DND-41 (cell line): ENCODE results near the gene RIN3.

Experiments
- ATAC-seq: fragments of 200-7000 bp; cut with Tn5 transposase; 3 replicates; pipeline ENCODE4 v1.9.1; 2021; ENCODE audit warnings: low read depth; ENCODE audit not compliant: insufficient read depth
- DNase-seq: peaks from one replicate; pipeline ENCODE4 v3.0.0-alpha.2; 2020
- H2AFZ ChIP-seq: 2 replicates; pipeline ENCODE4 v1.6.0; 2012; ENCODE audit warnings: low read depth, low read length
- H3K27ac ChIP-seq: 2 replicates; pipeline ENCODE4 v1.5.1; 2012; ENCODE audit warnings: low read length, inconsistent platforms
- H3K27me3 ChIP-seq: fragments of 200-600 bp; sonication (generic); 2 replicates; pipeline ENCODE4 v1.6.0; 2012; ENCODE audit warnings: low read length, mild to moderate bottlenecking, inconsistent platforms; ENCODE audit not compliant: insufficient read depth, poor library complexity
- H3K36me3 ChIP-seq: 2 replicates; pipeline ENCODE4 v1.5.1; 2012; ENCODE audit warnings: low read length, inconsistent platforms; ENCODE audit not compliant: insufficient read depth
- H3K4me1 ChIP-seq: 2 replicates; pipeline ENCODE4 v1.5.1; 2012; ENCODE audit warnings: mild to moderate bottlenecking, low read length; ENCODE audit not compliant: insufficient read depth
- H3K4me2 ChIP-seq: 2 replicates; pipeline ENCODE4 v1.6.0; 2012; ENCODE audit warnings: mild to moderate bottlenecking, moderate library complexity, low read length, inconsistent platforms; ENCODE audit not compliant: insufficient read depth
- H3K4me3 ChIP-seq, 2 experiments: fragments of 200-600 bp in 1 of 2; shearing (Covaris generic) in 1 of 2; 2 replicates each; pipeline ENCODE4 v1.5.1; 2012 to 2016; ENCODE audit warnings: inconsistent platforms in 2 of 2, low read length in 2 of 2, mild to moderate bottlenecking in 2 of 2, low read depth in 1 of 2, moderate library complexity in 1 of 2
- H3K79me2 ChIP-seq: 2 replicates; pipeline ENCODE4 v1.6.0; 2012; ENCODE audit warnings: low read length, inconsistent platforms; ENCODE audit not compliant: insufficient read depth
- H3K9ac ChIP-seq: 2 replicates; pipeline ENCODE4 v1.6.0; 2012; ENCODE audit warnings: low read depth, mild to moderate bottlenecking, inconsistent platforms, low read length, moderate library complexity
- H3K9me3 ChIP-seq: 2 replicates; pipeline ENCODE4 v1.5.1; 2012; ENCODE audit warnings: low read length, moderate library complexity, mild to moderate bottlenecking, inconsistent platforms; ENCODE audit not compliant: insufficient read depth, severe bottlenecking
- H4K20me1 ChIP-seq: 2 replicates; pipeline ENCODE4 v1.6.0; 2012; ENCODE audit warnings: low read length; ENCODE audit not compliant: insufficient read depth
- EZH2 ChIP-seq: IDR thresholded peaks from 3 replicates; pipeline ENCODE4 v1.6.1; 2012; ENCODE audit warnings: borderline replicate concordance, low read depth, mild to moderate bottlenecking, moderate library complexity, low read length, inconsistent platforms; ENCODE audit not compliant: severe bottlenecking
- TF ChIP-seq, protein P1 (sequence below): IDR thresholded peaks from 2 replicates; pipeline ENCODE4 v1.5.1; 2012; ENCODE audit warnings: borderline replicate concordance, low read length, moderate library complexity, mild to moderate bottlenecking; ENCODE audit not compliant: poor library complexity, severe bottlenecking; ENCODE audit errors: extremely low read depth

The RIN3 gene

DNA sequence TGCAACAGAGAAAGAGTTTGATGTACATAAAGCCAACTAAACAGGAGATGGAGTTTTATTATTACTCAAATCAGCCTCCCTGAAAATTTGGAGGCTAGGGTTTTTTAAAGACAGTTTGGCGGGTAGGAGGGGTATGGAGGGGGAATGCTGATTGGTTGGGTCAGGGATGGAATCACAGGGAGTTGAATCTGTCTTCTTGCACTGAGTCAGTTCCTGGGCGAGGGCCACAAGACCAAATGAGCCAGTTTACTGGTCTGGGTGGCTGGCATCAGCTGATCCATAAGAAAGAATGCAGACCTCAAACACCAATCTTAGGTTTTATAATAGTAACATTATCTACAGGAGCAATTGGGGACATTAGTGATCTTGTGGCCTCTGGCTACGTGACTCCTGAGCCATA is 64.9 kb downstream of the RIN3 start:
- no peak overlapping the region for H3K27ac ChIP-seq
- H3K9ac ChIP-seq, result no peak overlapping the region
- no peak for DNase-seq
- H2AFZ ChIP-seq, result no peak overlapping the region
- ATAC-seq, result no peak
- H3K4me1 ChIP-seq, result no peaks in the 10 kb centered on the region
- TF ChIP-seq, protein P1, sequence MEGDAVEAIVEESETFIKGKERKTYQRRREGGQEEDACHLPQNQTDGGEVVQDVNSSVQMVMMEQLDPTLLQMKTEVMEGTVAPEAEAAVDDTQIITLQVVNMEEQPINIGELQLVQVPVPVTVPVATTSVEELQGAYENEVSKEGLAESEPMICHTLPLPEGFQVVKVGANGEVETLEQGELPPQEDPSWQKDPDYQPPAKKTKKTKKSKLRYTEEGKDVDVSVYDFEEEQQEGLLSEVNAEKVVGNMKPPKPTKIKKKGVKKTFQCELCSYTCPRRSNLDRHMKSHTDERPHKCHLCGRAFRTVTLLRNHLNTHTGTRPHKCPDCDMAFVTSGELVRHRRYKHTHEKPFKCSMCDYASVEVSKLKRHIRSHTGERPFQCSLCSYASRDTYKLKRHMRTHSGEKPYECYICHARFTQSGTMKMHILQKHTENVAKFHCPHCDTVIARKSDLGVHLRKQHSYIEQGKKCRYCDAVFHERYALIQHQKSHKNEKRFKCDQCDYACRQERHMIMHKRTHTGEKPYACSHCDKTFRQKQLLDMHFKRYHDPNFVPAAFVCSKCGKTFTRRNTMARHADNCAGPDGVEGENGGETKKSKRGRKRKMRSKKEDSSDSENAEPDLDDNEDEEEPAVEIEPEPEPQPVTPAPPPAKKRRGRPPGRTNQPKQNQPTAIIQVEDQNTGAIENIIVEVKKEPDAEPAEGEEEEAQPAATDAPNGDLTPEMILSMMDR, result no peak
- no peak for TF ChIP-seq EZH2
- H3K27me3 ChIP-seq, result peaks cover 4% of the 10 kb centered on the region
- no peaks in the 10 kb centered on the region for H4K20me1 ChIP-seq
- no peaks in the 10 kb centered on the region for H3K36me3 ChIP-seq
- H3K4me2 ChIP-seq, result no peak overlapping the region
- no peak overlapping the region for H3K4me3 ChIP-seq
- no peaks in the 10 kb centered on the region for H3K79me2 ChIP-seq
- H3K9me3 ChIP-seq, result no peaks in the 10 kb centered on the region

GRCh38 chr14:92579244-92579936 is 65.8 kb downstream of the RIN3 start:
- H3K4me1 ChIP-seq, result no peaks in the 10 kb centered on the region
- ATAC-seq, result no peak
- H3K36me3 ChIP-seq, result no peaks in the 10 kb centered on the region
- no peak for TF ChIP-seq EZH2
- TF ChIP-seq, protein P1, result no peak
- H3K27me3 ChIP-seq, result peaks cover 4% of the 10 kb centered on the region
- H2AFZ ChIP-seq, result no peak overlapping the region
- no peak overlapping the region for H3K9ac ChIP-seq
- no peak overlapping the region for H3K4me3 ChIP-seq
- H3K4me2 ChIP-seq, result no peak overlapping the region
- no peaks in the 10 kb centered on the region for H3K9me3 ChIP-seq
- no peak for DNase-seq
- H4K20me1 ChIP-seq, result no peaks in the 10 kb centered on the region
- H3K27ac ChIP-seq, result no peak overlapping the region
- H3K79me2 ChIP-seq, result no peaks in the 10 kb centered on the region

- TF ChIP-seq, protein P1, result no peak
- no peak for TF ChIP-seq EZH2
- peaks cover 5% of the 10 kb centered on the region; the same call in 1 of the 2 replicates for H3K4me1 ChIP-seq
- no peak overlapping the region for H3K4me3 ChIP-seq
- peaks cover 4% of the 10 kb centered on the region for H3K27me3 ChIP-seq
- no peak overlapping the region for H3K27ac ChIP-seq
- H2AFZ ChIP-seq, result no peak overlapping the region
- no peak overlapping the region for H3K9ac ChIP-seq
- ATAC-seq (no peak), DNase-seq (no peak)
- no peak overlapping the region for H3K4me2 ChIP-seq
- no peaks in the 10 kb centered on the region for H3K36me3 ChIP-seq
- no peaks in the 10 kb centered on the region for H3K9me3 ChIP-seq
- no peaks in the 10 kb centered on the region for H4K20me1 ChIP-seq
- H3K79me2 ChIP-seq, result no peaks in the 10 kb centered on the region
These were observed 67.6 kb downstream of the RIN3 start for GRCh38 chr14:92581206-92581605.
